Endothelial cell of umbilical vein (primary cell): ENCODE measurements around the gene C21orf58. TPM values are rescaled to one million over a fixed set of nuclear protein-coding genes. Genes with fewer than 3 reads are reported as not detected.

Experiments used
- BruUV-seq: library from RNA; stranded (reverse); fragments of 400-500 nt; replicated peaks from 2 replicates; lab custom pipeline; 2021; lab: Mats Ljungman, UMichigan
- CTCF ChIA-PET: fragments of 300-600, 350-600 bp; sonication (Branson Sonifier 250); formaldehyde crosslinking; loops from one replicate; lab custom pipeline; 2021; ENCODE audit warnings: antibody characterized with exemption, inconsistent platforms; lab: Charles Lee
- POLR2A ChIA-PET: fragments of 300-600, 350-600 bp; sonication (Branson Sonifier 250); formaldehyde crosslinking; loops from one replicate; lab custom pipeline; 2021; ENCODE audit warnings: antibody characterized with exemption, inconsistent platforms; lab: Charles Lee
- DNase-seq: peaks from one replicate; pipeline ENCODE4 v3.0.0-alpha.2; 2011; ENCODE audit warnings: low read depth, low spot score
- FAIRE-seq: peaks from 2 replicates; lab custom pipeline; 2011; peaks lifted over from hg19 to GRCh38; lab: Jason Lieb, UNC
- H2AFZ ChIP-seq: 2 replicates; pipeline ENCODE4 v1.6.0; 2012; ENCODE audit warnings: low read depth, low read length, control low read depth, inconsistent platforms
- H3K27ac ChIP-seq: 2 replicates; pipeline ENCODE4 v1.5.1; 2011; ENCODE audit warnings: low read depth, mild to moderate bottlenecking, control low read depth, low read length, moderate library complexity; ENCODE audit not compliant: insufficient read depth
- H3K27me3 ChIP-seq, 2 experiments: 2 replicates each; pipeline versions ENCODE4 v1.6.0 to v1.6.1; 2011; ENCODE audit warnings: low read length in 2 of 2, mixed read lengths in 1 of 2; ENCODE audit not compliant: control insufficient read depth in 2 of 2, insufficient read depth in 2 of 2
- H3K36me3 ChIP-seq, 2 experiments: 2 replicates in 1 of 2; 3 replicates in 1 of 2; pipeline ENCODE4 v1.5.1; 2011; ENCODE audit warnings: low read length in 2 of 2, mild to moderate bottlenecking in 1 of 2, moderate library complexity in 1 of 2; ENCODE audit not compliant: control insufficient read depth in 2 of 2, insufficient read depth in 2 of 2; ENCODE audit errors: extremely low read depth in 1 of 2
- H3K4me1 ChIP-seq: 3 replicates; pipeline ENCODE4 v1.5.1; 2011; ENCODE audit warnings: mild to moderate bottlenecking, low read length; ENCODE audit not compliant: control insufficient read depth, insufficient read depth; ENCODE audit errors: extremely low read depth
- H3K4me2 ChIP-seq: 2 replicates; pipeline ENCODE4 v1.6.1; 2011; ENCODE audit warnings: low read length, control low read depth, mixed read lengths; ENCODE audit not compliant: insufficient read depth
- H3K4me3 ChIP-seq, 3 experiments: fragments of 200-600 bp in 1 of 3; sonication (generic), shearing (Covaris generic) in 1 of 3; replicated peaks in 1 of 3; 2 replicates each; pipeline ENCODE4 v1.5.1; 2011 to 2016; ENCODE audit warnings: control low read depth in 3 of 3, low read length in 3 of 3, mild to moderate bottlenecking in 2 of 3, inconsistent platforms in 1 of 3, low read depth in 1 of 3, moderate library complexity in 1 of 3; ENCODE audit not compliant: insufficient read depth in 1 of 3
- H3K79me2 ChIP-seq: 2 replicates; pipeline ENCODE4 v1.6.0; 2012; ENCODE audit warnings: low read length, inconsistent platforms; ENCODE audit not compliant: control insufficient read depth, insufficient read depth
- H3K9ac ChIP-seq: replicated peaks from 2 replicates; pipeline ENCODE3; 2011; ENCODE audit warnings: low read length, control low read depth; ENCODE audit not compliant: insufficient read depth; ENCODE audit errors: extremely low read depth
- H3K9me1 ChIP-seq: replicated peaks from 3 replicates; pipeline ENCODE4 v1.6.0; 2011; ENCODE audit warnings: mild to moderate bottlenecking, low read length; ENCODE audit not compliant: control insufficient read depth, insufficient read depth; ENCODE audit errors: extremely low read depth
- H3K9me3 ChIP-seq: replicated peaks from 2 replicates; pipeline ENCODE4 v1.5.1; 2012; ENCODE audit warnings: low read length, inconsistent platforms; ENCODE audit not compliant: control insufficient read depth, insufficient read depth
- H4K20me1 ChIP-seq: replicated peaks from 2 replicates; pipeline ENCODE3; 2011; ENCODE audit warnings: mild to moderate bottlenecking, low read length; ENCODE audit not compliant: control insufficient read depth, insufficient read depth; ENCODE audit errors: extremely low read depth
- CTCF ChIP-seq, 2 donors: IDR thresholded peaks; 1 replicate in 1 of 2; 2 replicates in 1 of 2; pipeline ENCODE4 v1.5.1; 2011; ENCODE audit warnings: low read length in 2 of 2, mild to moderate bottlenecking in 2 of 2, moderate library complexity in 2 of 2, control low read depth in 1 of 2, inconsistent platforms in 1 of 2, low read depth in 1 of 2; ENCODE audit not compliant: insufficient read depth in 1 of 2; ENCODE audit errors: extremely low read depth in 1 of 2
- EZH2 ChIP-seq: IDR thresholded peaks from 2 replicates; pipeline ENCODE4 v1.6.1; 2012; ENCODE audit warnings: borderline replicate concordance, low read depth, mild to moderate bottlenecking, moderate library complexity, low read length, inconsistent platforms; ENCODE audit not compliant: severe bottlenecking
- FOS ChIP-seq: IDR thresholded peaks from 2 replicates; pipeline ENCODE4 v1.6.1; 2011; ENCODE audit warnings: mild to moderate bottlenecking, low read length, moderate library complexity, borderline replicate concordance; ENCODE audit not compliant: insufficient read depth
- GATA2 ChIP-seq: IDR thresholded peaks from 2 replicates; pipeline ENCODE4 v1.7.0; 2011; ENCODE audit warnings: low read depth, mild to moderate bottlenecking, moderate library complexity, mixed read lengths, low read length; ENCODE audit not compliant: insufficient read length, insufficient read depth
- JUN ChIP-seq: IDR thresholded peaks from 2 replicates; pipeline ENCODE4 v1.6.1; 2011; ENCODE audit warnings: borderline replicate concordance, low read depth; ENCODE audit not compliant: insufficient read length, insufficient read depth
- MAX ChIP-seq: IDR thresholded peaks from 2 replicates; pipeline ENCODE4 v1.6.1; 2011; ENCODE audit not compliant: insufficient read depth, insufficient read length
- MYC ChIP-seq: IDR thresholded peaks from one replicate; pipeline ENCODE4 v1.6.1; 2011; ENCODE audit warnings: mild to moderate bottlenecking, low read depth, low read length
- POLR2A ChIP-seq: IDR thresholded peaks from 2 replicates; pipeline ENCODE4 v1.6.1; 2012; ENCODE audit warnings: low read depth, mild to moderate bottlenecking, control low read depth, low read length
- POLR2AphosphoS5 ChIP-seq: IDR thresholded peaks from 2 replicates; pipeline ENCODE4 v1.6.1; 2012; ENCODE audit warnings: low read depth, mild to moderate bottlenecking, control low read depth, low read length, moderate library complexity; ENCODE audit not compliant: insufficient read depth
- dilution Hi-C: fragments of 300-500 bp; cut with MboI; formaldehyde crosslinking; loops from one replicate; pipeline ENCODE4 v1.15.0; 2019; ENCODE audit warnings: low sequenced_read_pairs; ENCODE audit not compliant: extremely low pct_ligation_motif_present
- intact Hi-C: fragments of 100-400 bp; cut with micrococcal nuclease; formaldehyde crosslinking; loops from one replicate; pipeline ENCODE4 v1.10.0; 2022
- polyA plus RNA-seq, 4 experiments: library from polyadenylated mRNA; depleted of rRNA in 3 of 4; stranded (reverse) in 3 of 4; unstranded in 1 of 4; fragments of >200 nt; gene quantifications; 2 replicates each; pipeline versions ENCODE4 v1.2.1 to v1.2.3, GENCODE V29; 2011 to 2012; ENCODE audit warnings: missing spikeins in 1 of 4
- total RNA-seq: library from RNA; stranded (reverse); gene quantifications from 2 replicates; pipeline ENCODE4 v1.2.3, GENCODE V29; 2021

C21orf58 gene
- total and polyA plus RNA-seq, 2 donors (not counting 3 experiments of a cell fraction or from before 2014, with no cell fraction given), result 6.0 to 24.3 TPM

GRCh38 chr21:46361176-46361575, 37.5 kb upstream of the C21orf58 start:
- H3K36me3 ChIP-seq, result peaks cover 3 to 27% of the 10 kb centered on the region in 2 experiments

GRCh38 chr21:46357684-46358425, 34.2 kb upstream of the C21orf58 start:
- Histone ChIP-seq H3K79me2 (no peaks in the 10 kb centered on the region), H2AFZ (no peak overlapping the region), H4K20me1 (no peaks in the 10 kb centered on the region), H3K4me3 (no peak overlapping the region), H3K9me1 (no peaks in the 10 kb centered on the region), H3K4me2 (no peak overlapping the region), H3K27me3 (no peaks in the 10 kb centered on the region), H3K9ac (no peak overlapping the region), H3K36me3 (peaks cover 5 to 40% of the 10 kb centered on the region in 2 experiments), H3K4me1 (no peaks in the 10 kb centered on the region), H3K9me3 (no peaks in the 10 kb centered on the region), H3K27ac (no peak overlapping the region)
- no TSS peak for BruUV-seq
- DNase-seq (no peak), FAIRE-seq (no peak)
- ChIA-PET POLR2A (no interaction called here), CTCF (no interaction called here)
- intact Hi-C loops, result no loop called here
- no peak for TF ChIP-seq GATA2
- TF ChIP-seq MYC, result no peak
- TF ChIP-seq CTCF (IDR thresholded peaks at IDR 0.05; ENCODE audit: extremely low read depth in 1 of 2, insufficient read depth in 1 of 2, low read depth in 1 of 2, low read length in 2 of 2), result no peak
- TF ChIP-seq FOS, result no peak
- TF ChIP-seq POLR2AphosphoS5, result no peak
- no peak for TF ChIP-seq MAX
- TF ChIP-seq JUN, result no peak
- TF ChIP-seq EZH2, result no peak
- TF ChIP-seq POLR2A, result no peak
- dilution Hi-C loops, result no loop called here

More at GRCh38 chr21:46361176-46361575, 37.5 kb upstream of the C21orf58 start:
- Histone ChIP-seq H3K9ac (no peak overlapping the region), H3K4me1 (no peaks in the 10 kb centered on the region), H3K9me1 (no peaks in the 10 kb centered on the region), H3K79me2 (no peaks in the 10 kb centered on the region), H3K27ac (no peak overlapping the region), H3K27me3 (no peaks in the 10 kb centered on the region), H3K4me2 (no peak overlapping the region), H3K4me3 (no peak overlapping the region), H2AFZ (no peak overlapping the region), H3K9me3 (no peaks in the 10 kb centered on the region), H4K20me1 (no peaks in the 10 kb centered on the region)
- dilution Hi-C loops (no loop called here), intact Hi-C loops (no loop called here)
- ChIA-PET CTCF (no interaction called here), POLR2A (no interaction called here)
- no peak for FAIRE-seq
- no peak for TF ChIP-seq MYC
- TF ChIP-seq POLR2A, result no peak
- no peak for TF ChIP-seq MAX
- TF ChIP-seq GATA2, result no peak
- TF ChIP-seq POLR2AphosphoS5, result no peak
- no TSS peak for BruUV-seq
- no peak for DNase-seq
